PC-3 (cell line): Measurements from ENCODE around the gene EHMT1.

Experiments used
- EZH2 ChIP-seq: fragments of 300-600 bp; sonication (generic); IDR thresholded peaks from one replicate; pipeline ENCODE4 v1.6.1; 2017; ENCODE audit warnings: antibody characterized with exemption, mild to moderate bottlenecking, low read length; ENCODE audit not compliant: unreplicated experiment
- EZH2phosphoT487 ChIP-seq: fragments of 300-600 bp; sonication (generic); IDR thresholded peaks from 2 replicates; pipeline ENCODE4 v1.6.1; 2018; ENCODE audit warnings: mild to moderate bottlenecking, antibody characterized with exemption, low read length, borderline replicate concordance
- TF ChIP-seq, protein P1 (sequence below): fragments of 300-600 bp; sonication (generic); conservative IDR thresholded peaks from 2 replicates; pipeline ENCODE4 v1.5.1; 2017; ENCODE audit warnings: antibody characterized with exemption, low read depth, mild to moderate bottlenecking, low read length

DNA sequence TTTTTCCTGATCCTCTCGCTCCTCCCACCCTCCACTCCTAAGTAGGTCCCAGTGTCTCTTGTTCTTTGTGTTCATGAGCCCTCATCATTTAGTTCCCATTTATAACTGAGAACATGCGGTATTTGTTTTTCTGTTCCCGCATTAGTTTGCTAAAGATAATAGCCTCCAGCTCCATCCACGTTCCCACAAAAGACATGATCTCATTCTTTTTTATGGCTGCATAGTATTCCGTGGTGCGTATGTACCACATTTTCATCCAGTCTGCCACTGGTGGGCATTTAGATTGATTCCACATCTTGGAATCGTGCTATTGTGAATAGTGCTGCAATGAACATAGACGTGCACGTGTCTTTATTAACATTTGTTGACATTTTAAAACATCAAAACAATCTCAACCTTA is 224.6 kb downstream of the EHMT1 start:
- TF ChIP-seq, protein P1, sequence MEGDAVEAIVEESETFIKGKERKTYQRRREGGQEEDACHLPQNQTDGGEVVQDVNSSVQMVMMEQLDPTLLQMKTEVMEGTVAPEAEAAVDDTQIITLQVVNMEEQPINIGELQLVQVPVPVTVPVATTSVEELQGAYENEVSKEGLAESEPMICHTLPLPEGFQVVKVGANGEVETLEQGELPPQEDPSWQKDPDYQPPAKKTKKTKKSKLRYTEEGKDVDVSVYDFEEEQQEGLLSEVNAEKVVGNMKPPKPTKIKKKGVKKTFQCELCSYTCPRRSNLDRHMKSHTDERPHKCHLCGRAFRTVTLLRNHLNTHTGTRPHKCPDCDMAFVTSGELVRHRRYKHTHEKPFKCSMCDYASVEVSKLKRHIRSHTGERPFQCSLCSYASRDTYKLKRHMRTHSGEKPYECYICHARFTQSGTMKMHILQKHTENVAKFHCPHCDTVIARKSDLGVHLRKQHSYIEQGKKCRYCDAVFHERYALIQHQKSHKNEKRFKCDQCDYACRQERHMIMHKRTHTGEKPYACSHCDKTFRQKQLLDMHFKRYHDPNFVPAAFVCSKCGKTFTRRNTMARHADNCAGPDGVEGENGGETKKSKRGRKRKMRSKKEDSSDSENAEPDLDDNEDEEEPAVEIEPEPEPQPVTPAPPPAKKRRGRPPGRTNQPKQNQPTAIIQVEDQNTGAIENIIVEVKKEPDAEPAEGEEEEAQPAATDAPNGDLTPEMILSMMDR, result no peak
- no peak for TF ChIP-seq EZH2
- no peak for TF ChIP-seq EZH2phosphoT487
